Upper lobe of left lung (tissue), 4 donors: ENCODE data around the gene ACTR1A.

Source experiments
- POLR2AphosphoS5 ChIP-seq, 2 donors: sonication (generic); formaldehyde crosslinking; IDR thresholded peaks; one replicate each; pipeline ENCODE4 v1.5.1; 2017; ENCODE audit warnings: antibody characterized with exemption in 2 of 2
- TF ChIP-seq, protein P1 (sequence below), 6 experiments: fragments of 450-650 bp in 4 of 6; fragments of 200-600 bp in 2 of 6; sonication (generic) in 2 of 6; IDR thresholded peaks; one replicate each; pipeline ENCODE4 v1.5.1; 2016 to 2019; ENCODE audit warnings: antibody characterized with exemption in 6 of 6

GRCh38 chr10:102527546-102527945, 25.0 kb upstream of the ACTR1A start:
- TF ChIP-seq, protein P1, sequence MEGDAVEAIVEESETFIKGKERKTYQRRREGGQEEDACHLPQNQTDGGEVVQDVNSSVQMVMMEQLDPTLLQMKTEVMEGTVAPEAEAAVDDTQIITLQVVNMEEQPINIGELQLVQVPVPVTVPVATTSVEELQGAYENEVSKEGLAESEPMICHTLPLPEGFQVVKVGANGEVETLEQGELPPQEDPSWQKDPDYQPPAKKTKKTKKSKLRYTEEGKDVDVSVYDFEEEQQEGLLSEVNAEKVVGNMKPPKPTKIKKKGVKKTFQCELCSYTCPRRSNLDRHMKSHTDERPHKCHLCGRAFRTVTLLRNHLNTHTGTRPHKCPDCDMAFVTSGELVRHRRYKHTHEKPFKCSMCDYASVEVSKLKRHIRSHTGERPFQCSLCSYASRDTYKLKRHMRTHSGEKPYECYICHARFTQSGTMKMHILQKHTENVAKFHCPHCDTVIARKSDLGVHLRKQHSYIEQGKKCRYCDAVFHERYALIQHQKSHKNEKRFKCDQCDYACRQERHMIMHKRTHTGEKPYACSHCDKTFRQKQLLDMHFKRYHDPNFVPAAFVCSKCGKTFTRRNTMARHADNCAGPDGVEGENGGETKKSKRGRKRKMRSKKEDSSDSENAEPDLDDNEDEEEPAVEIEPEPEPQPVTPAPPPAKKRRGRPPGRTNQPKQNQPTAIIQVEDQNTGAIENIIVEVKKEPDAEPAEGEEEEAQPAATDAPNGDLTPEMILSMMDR (IDR thresholded peaks at IDR 0.05), result no peak
- no peak for TF ChIP-seq POLR2AphosphoS5 (IDR thresholded peaks at IDR 0.05)
